ENCODE results near the gene TNNI3K.

TNNI3K gene

GRCh38 chr1:74570797-74571492 lies 335.8 kb downstream of the TNNI3K start:
- no peak for DNase-seq (ENCODE audit: low spot score)

GRCh38 chr1:74571493-74571800 lies 336.3 kb downstream of the TNNI3K start:
- no peak for DNase-seq (ENCODE audit: low spot score)

- DNase-seq (ENCODE audit: low spot score) = no peak
These were observed 336.7 kb downstream of the TNNI3K start for GRCh38 chr1:74571891-74572290.

- DNase-seq (ENCODE audit: low spot score) = no peak
These were observed 342.9 kb downstream of the TNNI3K start for GRCh38 chr1:74578101-74578500.

GRCh38 chr1:74579425-74579824 lies 344.2 kb downstream of the TNNI3K start:
- DNase-seq (ENCODE audit: low spot score) = no peak

GRCh38 chr1:74583397-74583796 lies 348.2 kb downstream of the TNNI3K start:
- no peak for DNase-seq (ENCODE audit: low spot score)

- DNase-seq (ENCODE audit: low spot score) = no peak
These were observed 349.0 kb downstream of the TNNI3K start for GRCh38 chr1:74584185-74584584.

- DNase-seq (ENCODE audit: low spot score) = no peak
These were observed 351.2 kb downstream of the TNNI3K start for GRCh38 chr1:74586253-74586897.

GRCh38 chr1:74587888-74588287 lies 352.7 kb downstream of the TNNI3K start:
- no peak for DNase-seq (ENCODE audit: low spot score)

- DNase-seq (ENCODE audit: low spot score) = no peak
These were observed 355.1 kb downstream of the TNNI3K start for GRCh38 chr1:74590288-74590687.

GRCh38 chr1:74591949-74592348 lies 356.8 kb downstream of the TNNI3K start:
- DNase-seq (ENCODE audit: low spot score) = no peak

GRCh38 chr1:74592580-74593355 lies 357.6 kb downstream of the TNNI3K start:
- no peak for DNase-seq (ENCODE audit: low spot score)

All from germinal center (tissue), 1 donor.